NCI-H1694 treated with DMSO at 0.1 percent for 48 hours (cell line): ENCODE data around the gene ZC4H2.
"Not testable (repeated sequence)": the region's sequence is repeated elsewhere in the genome, so short reads cannot be mapped to it uniquely, and the experiment has no call there.

Experiments used
- DNase-seq: peaks from one replicate; lab custom pipeline; 2025; lab: John Stamatoyannopoulos, UW

The ZC4H2 gene

GRCh38 chrX:64975989-64976672, at the start of gene ZC4H2:
Gene ZC4H2, minus strand, starts transcription at chrX:64976450. Its CDS starts 73 bp downstream, at chrX:64976377.
- DNase-seq = peak; percentile 50

- no peak for DNase-seq
Observed at GRCh38 chrX:65017451-65017850, 41.2 kb upstream of the ZC4H2 start.

GRCh38 chrX:65014230-65014629, 38.0 kb upstream of the ZC4H2 start:
- DNase-seq = no peak

- DNase-seq = no peak
Observed at GRCh38 chrX:65009459-65009858, 33.2 kb upstream of the ZC4H2 start.

GRCh38 chrX:65002208-65002607, 26.0 kb upstream of the ZC4H2 start:
- DNase-seq = not testable (repeated sequence)

- DNase-seq = no peak
Observed at GRCh38 chrX:64996805-64997204, 20.6 kb upstream of the ZC4H2 start.

GRCh38 chrX:64994131-64994798, 18.0 kb upstream of the ZC4H2 start:
- DNase-seq = no peak

- no peak for DNase-seq
Observed at GRCh38 chrX:64977830-64978229, 1.6 kb upstream of the ZC4H2 start.

GRCh38 chrX:64977051-64977450, 801 bp upstream of the ZC4H2 start:
- DNase-seq = no peak

DNA sequence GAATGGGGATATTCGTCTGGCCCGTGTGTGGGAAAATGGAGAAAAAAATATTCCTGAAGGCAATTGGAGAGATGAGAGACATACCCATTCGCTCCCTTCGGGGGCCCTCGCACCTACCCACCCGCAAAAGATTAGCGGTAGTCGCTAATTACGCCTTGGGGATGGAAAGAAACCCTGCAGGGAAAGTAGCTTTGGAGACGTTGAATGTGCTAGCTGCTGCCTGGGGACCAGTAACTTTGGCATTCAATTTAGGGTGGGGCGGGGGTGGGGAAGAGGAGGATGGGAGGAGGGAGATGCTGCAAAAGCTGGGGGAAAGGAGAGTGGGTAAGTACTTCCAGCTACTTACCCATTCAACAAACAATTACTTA, 407 bp upstream of the ZC4H2 start:
- DNase-seq = no peak

- DNase-seq = no peak
Observed at GRCh38 chrX:64975491-64975890, 759 bp downstream of the ZC4H2 start.

- no peak for DNase-seq
Observed at GRCh38 chrX:64925480-64925879, 50.8 kb downstream of the ZC4H2 start.

GRCh38 chrX:64908121-64908520, 68.1 kb downstream of the ZC4H2 start:
- no peak for DNase-seq

DNA sequence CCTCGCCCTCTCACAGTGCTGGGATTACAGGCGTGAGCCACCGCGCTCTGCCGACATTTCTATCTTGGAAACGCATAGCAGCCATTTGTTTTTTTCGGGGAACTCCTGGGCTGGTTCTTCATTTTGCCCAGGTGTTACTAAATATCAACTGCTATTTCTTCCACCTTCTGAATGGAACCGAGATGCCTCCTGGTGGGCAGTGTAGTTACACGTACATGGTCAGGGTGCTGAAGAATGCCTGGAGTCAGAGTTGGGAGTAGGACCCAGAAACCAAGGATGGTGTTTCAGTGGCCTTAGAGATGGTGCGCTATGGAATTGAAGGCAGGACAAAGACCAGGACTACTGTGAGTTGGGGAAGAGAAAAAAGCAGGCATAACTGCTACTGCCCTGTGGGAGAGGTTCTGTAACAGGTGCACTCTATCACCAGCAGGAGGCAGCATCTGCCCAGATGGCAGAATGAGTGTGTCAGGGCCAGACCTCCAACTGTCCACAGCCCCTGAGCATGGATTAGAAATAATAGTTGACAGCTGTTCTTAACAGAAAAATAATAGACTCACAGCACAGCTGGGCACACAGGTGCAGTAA, 81.7 kb downstream of the ZC4H2 start:
- peak; percentile 2 for DNase-seq

- no peak for DNase-seq
Observed at GRCh38 chrX:64885850-64886249, 90.4 kb downstream of the ZC4H2 start.

DNA sequence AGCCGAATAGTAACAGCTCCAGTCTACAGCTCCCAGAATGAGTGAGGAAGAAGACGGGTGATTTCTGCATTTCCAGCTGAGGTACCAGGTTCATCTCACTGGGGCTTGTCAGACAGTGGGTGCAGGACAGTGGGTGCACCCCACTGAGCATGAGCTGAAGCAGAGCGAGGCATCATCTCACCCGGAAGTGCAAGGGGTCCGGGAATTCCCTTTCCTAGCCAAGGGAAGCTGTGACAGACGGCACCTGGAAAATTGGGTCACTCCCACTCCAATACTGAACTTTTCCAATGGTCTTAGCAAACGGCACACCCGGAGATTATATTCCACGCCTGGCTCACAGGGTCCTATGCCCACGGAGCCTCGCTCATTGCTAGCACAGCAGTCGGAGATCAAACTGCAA, 97.5 kb downstream of the ZC4H2 start:
- DNase-seq = not testable (repeated sequence)

GRCh38 chrX:64867217-64867616, 109.0 kb downstream of the ZC4H2 start:
- DNase-seq = no peak
